Fibroblast of skin of right quadriceps (primary cell): ENCODE results near the gene TMEM38B.
"Not testable (repeated sequence)": the region's sequence is repeated elsewhere in the genome, so short reads cannot be mapped to it uniquely, and the experiment has no call there.

ENCODE experiments used
- DNase-seq: peaks from one replicate; pipeline ENCODE4 v3.0.0-alpha.2; 2013

The TMEM38B gene

GRCh38 chr9:105683688-105684275, 10.6 kb upstream of the TMEM38B start:
- no peak for DNase-seq

- no peak for DNase-seq
These were observed 7.4 kb upstream of the TMEM38B start for GRCh38 chr9:105686936-105687335.

- no peak for DNase-seq
These were observed 3.6 kb upstream of the TMEM38B start for GRCh38 chr9:105690742-105691141.

GRCh38 chr9:105693435-105694189, 729 bp upstream of the TMEM38B start:
- no peak for DNase-seq

GRCh38 chr9:105694848-105695581, 674 bp downstream of the TMEM38B start:
- peak; percentile 31 for DNase-seq

GRCh38 chr9:105696219-105696793, 2.0 kb downstream of the TMEM38B start:
- no peak for DNase-seq

GRCh38 chr9:105697871-105698270, 3.5 kb downstream of the TMEM38B start:
- no peak for DNase-seq

GRCh38 chr9:105698348-105698870, 4.1 kb downstream of the TMEM38B start:
- peak; percentile 6 for DNase-seq

- no peak for DNase-seq
These were observed 6.3 kb downstream of the TMEM38B start for GRCh38 chr9:105700668-105701067.

GRCh38 chr9:105701145-105701544, 6.8 kb downstream of the TMEM38B start:
- DNase-seq = no peak

GRCh38 chr9:105702207-105702606, 7.9 kb downstream of the TMEM38B start:
- no peak for DNase-seq

- not testable (repeated sequence) for DNase-seq
These were observed 9.3 kb downstream of the TMEM38B start for GRCh38 chr9:105703638-105704037.

GRCh38 chr9:105706156-105706555, 11.8 kb downstream of the TMEM38B start:
- no peak for DNase-seq

GRCh38 chr9:105708405-105708804, 14.1 kb downstream of the TMEM38B start:
- no peak for DNase-seq

GRCh38 chr9:105710638-105711037, 16.3 kb downstream of the TMEM38B start:
- no peak for DNase-seq

- DNase-seq = no peak
These were observed 17.5 kb downstream of the TMEM38B start for GRCh38 chr9:105711867-105712266.

GRCh38 chr9:105712297-105712696, 18.0 kb downstream of the TMEM38B start:
- DNase-seq = no peak

GRCh38 chr9:105712773-105713172, 18.4 kb downstream of the TMEM38B start:
- no peak for DNase-seq

GRCh38 chr9:105713260-105714019, 19.1 kb downstream of the TMEM38B start:
- DNase-seq = no peak

- no peak for DNase-seq
These were observed 19.6 kb downstream of the TMEM38B start for GRCh38 chr9:105714020-105714331.

- no peak for DNase-seq
These were observed 21.8 kb downstream of the TMEM38B start for GRCh38 chr9:105716146-105716545.

- DNase-seq = no peak
These were observed 27.8 kb downstream of the TMEM38B start for GRCh38 chr9:105722099-105722498.

GRCh38 chr9:105725370-105725769, 31.0 kb downstream of the TMEM38B start:
- no peak for DNase-seq
